SK-N-SH (cell line): ENCODE data around the gene SLX4IP. TPM values are rescaled to one million over a fixed set of nuclear protein-coding genes. Genes with fewer than 3 reads are reported as not detected.
A peak's percentile ranks its signal among the peaks of the same experiment; 100 is the strongest.

Experiments
- CTCF ChIA-PET: fragments of 300-600, 350-600 bp; formaldehyde crosslinking; extraction: SDS; loops from one replicate; lab custom pipeline; 2021; lab: Yijun Ruan, JAX
- POLR2A ChIA-PET: fragments of 350-600 bp; sonication (Branson Sonifier 250); formaldehyde crosslinking; extraction: SDS; loops from one replicate; lab custom pipeline; 2020; ENCODE audit warnings: antibody characterized with exemption, inconsistent platforms; lab: Yijun Ruan, JAX
- DNase-seq: peaks from one replicate; pipeline ENCODE4 v3.0.0; 2012
- H2AFZ ChIP-seq: fragments of 200-600 bp; sonication (generic); 2 replicates; pipeline ENCODE4 v1.8.1; 2016; ENCODE audit warnings: antibody characterized with exemption, mild to moderate bottlenecking, low read depth
- H3F3A ChIP-seq: fragments of 200-600 bp; sonication (generic); replicated peaks from 2 replicates; pipeline ENCODE3; 2016; ENCODE audit warnings: antibody characterized with exemption, mild to moderate bottlenecking; ENCODE audit not compliant: insufficient read depth
- H3K27ac ChIP-seq, 2 experiments: fragments of 200-500 bp in 1 of 2; fragments of 200-600 bp in 1 of 2; sonication (Bioruptor generic) in 1 of 2; sonication (generic), shearing (Covaris generic) in 1 of 2; 2 replicates each; pipeline versions ENCODE4 v1.5.1 to v1.6.1; 2014 to 2016; ENCODE audit warnings: low read depth in 2 of 2, inconsistent platforms in 1 of 2, low read length in 1 of 2, mild to moderate bottlenecking in 1 of 2, mixed read lengths in 1 of 2
- H3K27me3 ChIP-seq: fragments of 200-600 bp; sonication (generic), shearing (Covaris generic); 2 replicates; pipeline ENCODE4 v1.6.1; 2016; ENCODE audit warnings: mixed run types; ENCODE audit not compliant: insufficient read depth
- H3K36me3 ChIP-seq, 2 experiments: fragments of 200-500 bp in 1 of 2; fragments of 200-600 bp in 1 of 2; sonication (Bioruptor generic) in 1 of 2; sonication (generic) in 1 of 2; replicated peaks in 1 of 2; 2 replicates each; pipeline versions ENCODE3 to v1.5.1; 2014 to 2016; ENCODE audit warnings: low read length in 1 of 2, mild to moderate bottlenecking in 1 of 2; ENCODE audit not compliant: insufficient read depth in 2 of 2, control insufficient read depth in 1 of 2
- H3K4me1 ChIP-seq, 2 experiments: fragments of 200-500 bp in 1 of 2; fragments of 200-600 bp in 1 of 2; sonication (Bioruptor generic) in 1 of 2; sonication (generic), shearing (Covaris generic) in 1 of 2; 2 replicates each; pipeline versions ENCODE4 v1.5.1 to v1.6.1; 2014 to 2016; ENCODE audit warnings: low read depth in 1 of 2, low read length in 1 of 2, mixed run types in 1 of 2; ENCODE audit not compliant: insufficient read depth in 2 of 2, control insufficient read depth in 1 of 2
- H3K4me2 ChIP-seq: fragments of 200-600 bp; sonication (generic), shearing (Covaris generic); 2 replicates; pipeline ENCODE4 v1.6.1; 2017; ENCODE audit warnings: mixed run types
- H3K4me3 ChIP-seq, 2 experiments: fragments of 200-500 bp in 1 of 2; fragments of 200-600 bp in 1 of 2; sonication (Bioruptor generic) in 1 of 2; sonication (generic), shearing (Covaris generic) in 1 of 2; 2 replicates each; pipeline versions ENCODE4 v1.5.1 to v1.8.1; 2014 to 2016; ENCODE audit warnings: low read depth in 2 of 2, inconsistent platforms in 1 of 2, low read length in 1 of 2, mild to moderate bottlenecking in 1 of 2, mixed read lengths in 1 of 2, moderate library complexity in 1 of 2
- H3K79me2 ChIP-seq: fragments of 200-600 bp; sonication (generic); 2 replicates; pipeline ENCODE4 v1.8.1; 2017; ENCODE audit warnings: mild to moderate bottlenecking; ENCODE audit not compliant: insufficient read depth
- H3K9ac ChIP-seq: fragments of 200-600 bp; sonication (generic); 2 replicates; pipeline ENCODE4 v1.6.1; 2017; ENCODE audit warnings: mixed run types
- H3K9me2 ChIP-seq: fragments of 200-600 bp; sonication (generic); 2 replicates; pipeline ENCODE4 v1.6.1; 2017; ENCODE audit warnings: mixed run types
- H3K9me3 ChIP-seq: fragments of 200-600 bp; sonication (generic); 2 replicates; pipeline ENCODE4 v1.6.1; 2017; ENCODE audit warnings: mixed run types, mild to moderate bottlenecking, moderate library complexity
- H4K20me1 ChIP-seq: fragments of 200-600 bp; sonication (generic); 2 replicates; pipeline ENCODE4 v1.6.1; 2017; ENCODE audit warnings: mild to moderate bottlenecking, mixed run types; ENCODE audit not compliant: insufficient read depth
- EZH2phosphoT487 ChIP-seq: fragments of 200-600 bp; sonication (generic); IDR thresholded peaks from 2 replicates; pipeline ENCODE4 v1.6.1; 2017; ENCODE audit warnings: low read depth, mixed run types, mild to moderate bottlenecking, antibody characterized with exemption, moderate library complexity, borderline replicate concordance
- GABPA ChIP-seq: IDR thresholded peaks from 2 replicates; pipeline ENCODE4 v1.4.0; 2012; ENCODE audit warnings: low read depth, mild to moderate bottlenecking
- MEF2A ChIP-seq: IDR thresholded peaks from 2 replicates; pipeline ENCODE4 v1.4.0; 2012; ENCODE audit warnings: low read depth, borderline replicate concordance
- RAD21 ChIP-seq: IDR thresholded peaks from 2 replicates; pipeline ENCODE4 v1.6.1; 2012; ENCODE audit warnings: mild to moderate bottlenecking, low read length
- RFX5 ChIP-seq: IDR thresholded peaks from 2 replicates; pipeline ENCODE4 v1.6.1; 2012; ENCODE audit warnings: mild to moderate bottlenecking, improper control_type of control experiment, low read length
- RXRA ChIP-seq: IDR thresholded peaks from 2 replicates; pipeline ENCODE4 v1.4.0; 2012; ENCODE audit warnings: low read depth, mild to moderate bottlenecking, borderline replicate concordance
- TAF1 ChIP-seq: IDR thresholded peaks from 2 replicates; pipeline ENCODE4 v1.6.1; 2012; ENCODE audit warnings: low read depth, mild to moderate bottlenecking, low read length, moderate library complexity, borderline replicate concordance
- WGBS: methylation state at CpG from one replicate; pipeline ENCODE4 v1.1.6; 2017; ENCODE audit warnings: low lambda C conversion rate; 5-methylcytosine and 5-hydroxymethylcytosine counted together
- polyA plus RNA-seq, 3 experiments: library from polyadenylated mRNA; depleted of rRNA; stranded (reverse); fragments of >200 nt; gene quantifications; 2 replicates each; pipeline ENCODE4 v1.2.3, GENCODE V29; 2012
- TF ChIP-seq, protein P1 (sequence below): IDR thresholded peaks from 2 replicates; pipeline ENCODE4 v1.4.0; 2012; ENCODE audit warnings: low read depth, borderline replicate concordance
- TF ChIP-seq, protein P2 (sequence below): fragments of 150-350 bp; IDR thresholded peaks from 2 replicates; pipeline ENCODE4 v1.6.1; 2016; ENCODE audit warnings: mild to moderate bottlenecking, low read depth, low read length
- TF ChIP-seq, protein P3 (sequence below): IDR thresholded peaks from 2 replicates; pipeline ENCODE4 v1.4.0; 2012; ENCODE audit warnings: low read depth, borderline replicate concordance

SLX4IP gene
- polyA plus RNA-seq, 1 of the 3 experiments (the other 2 are of a cell fraction), result 1.3 TPM

DNA sequence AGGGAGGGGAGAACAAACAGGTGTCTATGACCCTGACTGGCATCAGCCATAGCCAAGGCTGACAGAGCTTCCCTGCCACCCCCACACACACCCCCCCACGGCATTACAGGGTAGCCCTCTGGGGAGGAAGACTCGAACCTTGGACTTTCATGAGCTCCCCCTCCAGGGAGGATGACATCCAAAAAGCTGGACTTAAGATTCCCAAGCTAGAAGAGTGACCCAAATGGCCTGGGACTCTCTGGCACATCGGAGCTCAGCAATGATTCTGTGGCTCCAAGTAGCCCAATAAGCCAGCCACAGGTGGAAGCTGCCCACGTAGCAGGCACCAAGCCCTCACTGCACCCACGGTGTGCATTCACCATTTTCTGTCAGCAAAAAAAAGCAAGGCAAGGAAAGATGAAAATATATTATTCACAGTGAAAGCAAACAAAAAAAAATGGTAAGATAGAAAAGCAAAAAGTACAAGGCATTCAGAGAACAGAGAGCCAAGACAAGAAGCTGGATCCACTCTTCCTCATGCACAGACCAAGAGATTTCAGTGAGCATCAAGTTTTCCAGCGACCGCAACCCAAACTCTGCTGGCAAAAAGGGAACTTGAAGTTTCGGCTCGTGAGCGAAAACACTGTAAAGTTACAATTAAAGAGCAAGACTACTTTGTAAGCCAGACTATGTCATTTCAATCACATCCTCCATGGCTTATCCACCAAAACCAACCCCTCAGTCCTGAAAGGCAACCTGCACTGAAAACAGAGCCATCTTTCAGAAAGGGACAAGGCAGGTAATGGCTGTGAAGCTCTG lies 227.8 kb downstream of the SLX4IP start (continued):
- TF ChIP-seq, protein P1, sequence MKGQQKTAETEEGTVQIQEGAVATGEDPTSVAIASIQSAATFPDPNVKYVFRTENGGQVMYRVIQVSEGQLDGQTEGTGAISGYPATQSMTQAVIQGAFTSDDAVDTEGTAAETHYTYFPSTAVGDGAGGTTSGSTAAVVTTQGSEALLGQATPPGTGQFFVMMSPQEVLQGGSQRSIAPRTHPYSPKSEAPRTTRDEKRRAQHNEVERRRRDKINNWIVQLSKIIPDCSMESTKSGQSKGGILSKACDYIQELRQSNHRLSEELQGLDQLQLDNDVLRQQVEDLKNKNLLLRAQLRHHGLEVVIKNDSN, result no peak
- no peak for TF ChIP-seq MEF2A
- TF ChIP-seq, protein P2, sequence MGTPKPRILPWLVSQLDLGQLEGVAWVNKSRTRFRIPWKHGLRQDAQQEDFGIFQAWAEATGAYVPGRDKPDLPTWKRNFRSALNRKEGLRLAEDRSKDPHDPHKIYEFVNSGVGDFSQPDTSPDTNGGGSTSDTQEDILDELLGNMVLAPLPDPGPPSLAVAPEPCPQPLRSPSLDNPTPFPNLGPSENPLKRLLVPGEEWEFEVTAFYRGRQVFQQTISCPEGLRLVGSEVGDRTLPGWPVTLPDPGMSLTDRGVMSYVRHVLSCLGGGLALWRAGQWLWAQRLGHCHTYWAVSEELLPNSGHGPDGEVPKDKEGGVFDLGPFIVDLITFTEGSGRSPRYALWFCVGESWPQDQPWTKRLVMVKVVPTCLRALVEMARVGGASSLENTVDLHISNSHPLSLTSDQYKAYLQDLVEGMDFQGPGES, result no peak
- TF ChIP-seq, protein P3, sequence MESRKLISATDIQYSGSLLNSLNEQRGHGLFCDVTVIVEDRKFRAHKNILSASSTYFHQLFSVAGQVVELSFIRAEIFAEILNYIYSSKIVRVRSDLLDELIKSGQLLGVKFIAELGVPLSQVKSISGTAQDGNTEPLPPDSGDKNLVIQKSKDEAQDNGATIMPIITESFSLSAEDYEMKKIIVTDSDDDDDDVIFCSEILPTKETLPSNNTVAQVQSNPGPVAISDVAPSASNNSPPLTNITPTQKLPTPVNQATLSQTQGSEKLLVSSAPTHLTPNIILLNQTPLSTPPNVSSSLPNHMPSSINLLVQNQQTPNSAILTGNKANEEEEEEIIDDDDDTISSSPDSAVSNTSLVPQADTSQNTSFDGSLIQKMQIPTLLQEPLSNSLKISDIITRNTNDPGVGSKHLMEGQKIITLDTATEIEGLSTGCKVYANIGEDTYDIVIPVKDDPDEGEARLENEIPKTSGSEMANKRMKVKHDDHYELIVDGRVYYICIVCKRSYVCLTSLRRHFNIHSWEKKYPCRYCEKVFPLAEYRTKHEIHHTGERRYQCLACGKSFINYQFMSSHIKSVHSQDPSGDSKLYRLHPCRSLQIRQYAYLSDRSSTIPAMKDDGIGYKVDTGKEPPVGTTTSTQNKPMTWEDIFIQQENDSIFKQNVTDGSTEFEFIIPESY, result no peak
- TF ChIP-seq, all 33 proteins: peak for 0

DNA sequence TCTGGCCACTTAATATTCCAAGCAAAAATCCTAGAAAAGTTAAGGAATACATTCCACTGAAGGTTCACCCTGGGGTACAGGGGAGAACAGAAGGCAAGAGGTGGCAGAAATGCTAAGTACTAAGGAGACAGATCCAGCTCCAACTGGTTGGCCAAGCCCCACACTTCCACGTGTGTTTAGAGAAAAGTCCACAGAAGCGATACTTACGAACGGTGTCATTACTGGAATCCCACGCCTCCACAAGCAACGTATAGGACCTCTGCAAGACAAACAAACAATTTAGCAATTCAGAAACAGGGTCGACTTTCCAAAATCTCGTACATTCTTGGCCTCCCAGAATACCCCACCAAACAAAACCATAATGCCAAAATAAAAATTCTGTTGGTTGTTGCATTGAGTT lies 228.7 kb downstream of the SLX4IP start:
- Histone ChIP-seq H4K20me1 (peaks cover 53% of the 10 kb centered on the region), H3K79me2 (peaks cover 96% of the 10 kb centered on the region), H3K9ac (no peak overlapping the region), H3K4me1 (peaks cover 0 to 34% of the 10 kb centered on the region in 2 experiments; a peak in 3 of 4 replicates), H3K27ac (peak overlapping the region in 1 of 2 experiments; percentile 26; a peak in 1 of 4 replicates), H3K9me3 (no peaks in the 10 kb centered on the region), H3K27me3 (no peaks in the 10 kb centered on the region), H3K9me2 (no peaks in the 10 kb centered on the region), H2AFZ (no peak overlapping the region), H3K36me3 (peaks cover 12 to 71% of the 10 kb centered on the region in 2 experiments), H3K4me3 (no peak overlapping the region), H3K4me2 (no peak overlapping the region), H3F3A (peaks cover 16% of the 10 kb centered on the region)
- POLR2A ChIA-PET, result no interaction called here
- no peak for TF ChIP-seq TAF1
- TF ChIP-seq RFX5, result no peak
- TF ChIP-seq MEF2A, result no peak
- CTCF ChIA-PET, result interaction anchor here (1.4 kb wide), 1 partner anchor 8 kb away, joined by 3 read pairs; no protein-coding TSS in a partner anchor
- DNase-seq, result no peak
- 93% methylated on average over 8 of the region's 8 CpGs for WGBS

DNA sequence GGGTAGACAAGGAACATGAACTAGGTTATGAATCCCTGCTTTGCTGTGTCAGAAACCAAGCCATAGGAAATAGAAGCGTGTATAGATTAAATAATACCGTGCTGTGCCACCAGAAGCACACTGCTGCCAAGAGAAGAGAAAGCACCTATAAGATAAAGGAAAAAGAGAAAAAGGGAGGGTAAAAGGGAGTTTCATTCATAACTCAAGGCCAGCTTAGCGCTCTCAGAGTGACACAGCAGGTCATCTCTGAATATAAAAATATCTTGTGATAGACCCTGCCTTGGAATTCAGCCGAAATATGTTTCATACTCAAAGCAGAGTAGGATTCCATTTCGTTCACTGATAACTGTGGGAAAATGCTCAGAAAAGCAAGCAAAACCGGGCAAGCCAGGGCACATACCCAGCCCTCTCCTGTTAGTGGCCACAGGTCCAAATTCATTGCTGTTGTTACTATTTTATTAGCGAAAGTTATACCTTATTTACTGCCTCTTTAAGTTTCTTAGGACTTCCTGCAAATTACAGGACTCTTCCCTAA lies 230.0 kb downstream of the SLX4IP start:
- CTCF ChIA-PET, result interaction anchor here (1.4 kb wide), 1 partner anchor 9 kb away, joined by 3 read pairs; no protein-coding TSS in a partner anchor
- peaks cover 12% of the 10 kb centered on the region for H3F3A ChIP-seq
- H4K20me1 ChIP-seq, result peaks cover 65% of the 10 kb centered on the region
- DNase-seq, result no peak
- H3K27me3 ChIP-seq, result no peaks in the 10 kb centered on the region
- 67% methylated on average over 7 of the region's 7 CpGs for WGBS
- POLR2A ChIA-PET, result no interaction called here
- H2AFZ ChIP-seq, result no peak overlapping the region
- TF ChIP-seq RAD21 (no peak), EZH2phosphoT487 (no peak), RXRA (no peak), GABPA (no peak)
- TF ChIP-seq, protein P3, result no peak
- H3K9me2 ChIP-seq, result no peaks in the 10 kb centered on the region
- H3K4me2 ChIP-seq, result peak overlapping the region; percentile 22; the same call in 1 of the 2 replicates
- H3K79me2 ChIP-seq, result peaks cover 96% of the 10 kb centered on the region
- H3K4me3 ChIP-seq, result no peak overlapping the region
- no peak overlapping the region for H3K9ac ChIP-seq
- no peaks in the 10 kb centered on the region for H3K9me3 ChIP-seq
- H3K36me3 ChIP-seq, result peaks cover 12 to 67% of the 10 kb centered on the region in 2 experiments
- peaks cover 0 to 40% of the 10 kb centered on the region in 2 experiments; a peak in 3 of 4 replicates for H3K4me1 ChIP-seq
- H3K27ac ChIP-seq, result peak overlapping the region in 1 of 2 experiments; percentile 72; a peak in 2 of 4 replicates
